NCI-H345 treated with DMSO at 0.1 percent for 48 hours (cell line): ENCODE measurements around the gene LIMS1.
"Not testable (repeated sequence)": the region's sequence is repeated elsewhere in the genome, so short reads cannot be mapped to it uniquely, and the experiment has no call there.

ENCODE experiments used
- DNase-seq: peaks from one replicate; lab custom pipeline; 2025; ENCODE audit not compliant: unreplicated experiment; lab: John Stamatoyannopoulos, UW

The LIMS1 gene

GRCh38 chr2:108585436-108585835 lies 51.2 kb downstream of the LIMS1 start:
- no peak for DNase-seq

GRCh38 chr2:108586116-108586515 lies 51.8 kb downstream of the LIMS1 start:
- DNase-seq: no peak

GRCh38 chr2:108586631-108587030 lies 52.4 kb downstream of the LIMS1 start:
- DNase-seq: peak; percentile 4

- no peak for DNase-seq
Measured at GRCh38 chr2:108587621-108588020, 53.4 kb downstream of the LIMS1 start.

GRCh38 chr2:108588070-108588668 lies 53.9 kb downstream of the LIMS1 start:
- DNase-seq: no peak

- no peak for DNase-seq
Measured at GRCh38 chr2:108589372-108589771, 55.1 kb downstream of the LIMS1 start.

- no peak for DNase-seq
Measured at GRCh38 chr2:108589781-108590180, 55.5 kb downstream of the LIMS1 start.

- DNase-seq: no peak
Measured at GRCh38 chr2:108591163-108591562, 56.9 kb downstream of the LIMS1 start.

- DNase-seq: no peak
Measured at GRCh38 chr2:108593547-108594098, 59.4 kb downstream of the LIMS1 start.

- DNase-seq: no peak
Measured at GRCh38 chr2:108594132-108594981, 60.1 kb downstream of the LIMS1 start.

- DNase-seq: no peak
Measured at GRCh38 chr2:108594982-108595464, 60.8 kb downstream of the LIMS1 start.

- DNase-seq: not testable (repeated sequence)
Measured at GRCh38 chr2:108595771-108596170, 61.5 kb downstream of the LIMS1 start.

GRCh38 chr2:108597105-108597744 lies 63.0 kb downstream of the LIMS1 start:
- DNase-seq: not testable (repeated sequence)

- DNase-seq: not testable (repeated sequence)
Measured at GRCh38 chr2:108601199-108601598, 66.9 kb downstream of the LIMS1 start.

- DNase-seq: no peak
Measured at GRCh38 chr2:108602422-108602821, 68.2 kb downstream of the LIMS1 start.

GRCh38 chr2:108604196-108604595 lies 69.9 kb downstream of the LIMS1 start:
- no peak for DNase-seq

- DNase-seq: no peak
Measured at GRCh38 chr2:108605947-108606346, 71.7 kb downstream of the LIMS1 start.

- peak; percentile 32 for DNase-seq
Measured at GRCh38 chr2:108607706-108608301, 73.5 kb downstream of the LIMS1 start.

GRCh38 chr2:108611021-108611420 lies 76.8 kb downstream of the LIMS1 start:
- DNase-seq: no peak

GRCh38 chr2:108612153-108612513 lies 77.9 kb downstream of the LIMS1 start:
- no peak for DNase-seq

- no peak for DNase-seq
Measured at GRCh38 chr2:108612514-108613183, 78.4 kb downstream of the LIMS1 start.
